Glomerular visceral epithelial cell (primary cell): ENCODE results near the gene B4GALT2.

Source experiments
- DNase-seq: peaks from one replicate; pipeline ENCODE4 v3.0.0-alpha.2; 2016; ENCODE audit errors: extremely low spot score

The B4GALT2 gene

DNA sequence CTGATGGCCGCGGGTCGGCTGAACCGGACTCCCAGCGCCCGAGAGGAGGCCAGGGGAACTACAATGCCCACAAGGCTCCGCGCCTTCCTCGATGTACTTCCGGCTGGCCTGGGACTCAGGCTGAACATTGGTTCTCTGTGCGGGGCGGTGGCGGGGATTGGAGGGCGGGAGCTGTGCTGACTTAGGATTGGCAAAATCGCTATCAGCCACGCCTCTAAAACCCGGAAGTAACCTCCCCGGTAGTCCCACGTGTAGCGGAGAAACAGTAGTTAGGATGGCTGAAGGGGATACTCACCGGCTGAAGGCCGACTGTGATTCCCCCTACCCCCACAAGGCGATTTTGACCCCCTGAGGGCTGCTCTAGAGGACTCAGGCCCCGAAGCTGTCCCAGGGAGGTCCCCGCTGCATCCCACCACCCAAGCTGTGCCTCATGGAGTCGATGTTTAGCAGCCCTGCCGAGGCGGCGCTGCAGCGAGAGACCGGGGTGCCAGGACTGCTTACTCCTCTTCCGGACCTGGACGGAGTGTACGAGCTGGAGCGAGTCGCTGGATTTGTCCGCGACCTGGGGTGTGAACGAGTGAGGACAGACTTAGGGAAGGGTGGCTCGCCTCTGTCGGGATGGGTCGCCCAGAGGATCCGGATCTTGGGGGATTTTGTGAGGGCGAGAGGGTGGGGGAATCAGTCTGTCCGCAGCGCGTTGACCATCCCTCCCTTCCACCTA, 9.1 kb upstream of the B4GALT2 start, which contains the start of gene DPH2:
Gene DPH2, plus strand, starts transcription at position 265 of the 721 bp plus-strand sequence. Its CDS starts 166 bp downstream, at position 431.
- peak; percentile 96 for DNase-seq

GRCh38 chr1:43970502-43970901, 8.5 kb upstream of the B4GALT2 start:
- DNase-seq = no peak

- DNase-seq = no peak
Observed at GRCh38 chr1:43970911-43971310, 8.1 kb upstream of the B4GALT2 start.

DNA sequence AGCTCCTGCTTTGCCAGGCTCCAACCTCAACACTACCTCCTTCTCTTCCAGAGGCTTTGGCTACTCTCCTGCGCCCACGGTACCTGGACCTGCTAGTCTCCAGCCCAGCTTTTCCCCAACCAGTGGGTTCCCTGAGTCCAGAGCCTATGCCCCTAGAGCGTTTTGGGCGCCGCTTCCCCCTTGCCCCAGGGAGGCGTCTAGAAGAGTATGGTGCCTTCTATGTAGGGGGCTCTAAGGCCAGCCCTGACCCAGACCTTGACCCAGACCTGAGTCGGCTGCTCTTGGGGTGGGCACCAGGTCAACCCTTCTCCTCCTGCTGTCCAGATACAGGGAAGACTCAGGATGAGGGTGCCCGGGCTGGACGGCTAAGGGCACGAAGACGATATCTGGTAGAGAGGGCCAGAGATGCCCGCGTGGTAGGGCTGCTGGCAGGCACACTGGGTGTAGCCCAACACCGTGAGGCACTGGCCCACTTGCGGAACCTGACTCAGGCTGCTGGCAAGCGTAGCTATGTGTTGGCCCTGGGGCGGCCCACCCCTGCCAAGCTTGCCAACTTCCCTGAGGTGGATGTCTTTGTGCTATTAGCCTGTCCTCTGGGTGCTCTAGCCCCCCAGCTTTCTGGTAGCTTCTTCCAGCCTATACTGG, 7.6 kb upstream of the B4GALT2 start:
- DNase-seq = no peak

GRCh38 chr1:43973981-43974442, 5.0 kb upstream of the B4GALT2 start:
- no peak for DNase-seq

- DNase-seq = peak; percentile 93
Observed at GRCh38 chr1:43974443-43975248, 4.4 kb upstream of the B4GALT2 start, which contains the start of gene ATP6V0B. Gene ATP6V0B (plus strand): TSS chr1:43974960. CDS start chr1:43975041, 81 bp downstream.

- no peak for DNase-seq
Observed at GRCh38 chr1:43975249-43975961, 3.6 kb upstream of the B4GALT2 start.

- DNase-seq = no peak
Observed at GRCh38 chr1:43976045-43976444, 3.0 kb upstream of the B4GALT2 start.

DNA sequence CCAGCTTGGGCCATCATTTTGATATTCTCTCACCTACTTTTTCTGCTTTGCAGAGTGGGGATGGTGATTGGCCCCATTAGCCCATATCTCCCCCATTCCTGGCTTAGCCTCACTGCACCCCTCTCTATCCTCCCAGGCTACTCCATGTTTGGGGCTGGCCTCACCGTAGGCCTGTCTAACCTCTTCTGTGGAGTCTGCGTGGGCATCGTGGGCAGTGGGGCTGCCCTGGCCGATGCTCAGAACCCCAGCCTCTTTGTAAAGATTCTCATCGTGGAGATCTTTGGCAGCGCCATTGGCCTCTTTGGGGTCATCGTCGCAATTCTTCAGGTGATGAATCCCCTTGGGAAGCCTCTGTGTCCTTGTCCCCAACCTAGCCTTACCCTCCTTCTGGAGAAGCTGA, 2.1 kb upstream of the B4GALT2 start:
- DNase-seq = no peak

DNA sequence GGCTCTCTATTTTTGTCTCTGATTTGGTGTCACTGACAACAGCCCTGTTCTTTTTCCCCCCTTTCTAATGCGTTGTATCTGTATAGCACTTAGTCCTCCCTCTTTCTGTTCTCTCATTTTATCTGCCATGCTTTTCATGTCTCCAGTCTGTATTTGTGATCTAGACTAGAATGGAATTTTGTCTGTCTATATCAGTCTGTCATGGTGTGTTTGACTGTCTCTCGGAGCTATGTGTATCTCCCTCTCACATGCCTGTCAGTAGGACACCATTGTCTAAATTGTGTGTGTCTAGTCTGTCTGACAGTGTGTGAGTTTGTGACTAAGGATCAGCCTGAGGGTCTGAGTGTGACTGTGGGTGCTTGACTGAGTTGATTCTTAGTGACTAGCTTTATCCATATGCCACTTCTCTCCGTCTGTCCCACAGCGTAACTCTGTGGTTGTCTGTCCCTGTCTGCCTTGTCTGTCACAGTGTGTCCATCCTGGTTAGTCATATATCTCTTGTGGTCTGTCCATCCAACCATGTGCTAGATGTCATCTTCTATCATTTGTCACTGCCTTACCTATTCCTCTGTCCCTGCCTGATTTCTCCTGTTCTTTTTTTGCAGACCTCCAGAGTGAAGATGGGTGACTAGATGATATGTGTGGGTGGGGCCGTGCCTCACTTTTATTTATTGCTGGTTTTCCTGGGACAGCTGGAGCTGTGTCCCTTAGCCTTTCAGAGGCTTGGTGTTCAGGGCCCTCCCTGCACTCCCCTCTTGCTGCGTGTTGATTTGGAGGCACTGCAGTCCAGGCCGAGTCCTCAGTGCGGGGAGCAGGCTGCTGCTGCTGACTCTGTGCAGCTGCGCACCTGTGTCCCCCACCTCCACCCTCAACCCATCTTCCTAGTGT, 1.4 kb upstream of the B4GALT2 start:
- DNase-seq = no peak

GRCh38 chr1:43978264-43978550, 803 bp upstream of the B4GALT2 start:
- no peak for DNase-seq

- no peak for DNase-seq
Observed at GRCh38 chr1:43979261-43979527, 184 bp downstream of the B4GALT2 start.

DNA sequence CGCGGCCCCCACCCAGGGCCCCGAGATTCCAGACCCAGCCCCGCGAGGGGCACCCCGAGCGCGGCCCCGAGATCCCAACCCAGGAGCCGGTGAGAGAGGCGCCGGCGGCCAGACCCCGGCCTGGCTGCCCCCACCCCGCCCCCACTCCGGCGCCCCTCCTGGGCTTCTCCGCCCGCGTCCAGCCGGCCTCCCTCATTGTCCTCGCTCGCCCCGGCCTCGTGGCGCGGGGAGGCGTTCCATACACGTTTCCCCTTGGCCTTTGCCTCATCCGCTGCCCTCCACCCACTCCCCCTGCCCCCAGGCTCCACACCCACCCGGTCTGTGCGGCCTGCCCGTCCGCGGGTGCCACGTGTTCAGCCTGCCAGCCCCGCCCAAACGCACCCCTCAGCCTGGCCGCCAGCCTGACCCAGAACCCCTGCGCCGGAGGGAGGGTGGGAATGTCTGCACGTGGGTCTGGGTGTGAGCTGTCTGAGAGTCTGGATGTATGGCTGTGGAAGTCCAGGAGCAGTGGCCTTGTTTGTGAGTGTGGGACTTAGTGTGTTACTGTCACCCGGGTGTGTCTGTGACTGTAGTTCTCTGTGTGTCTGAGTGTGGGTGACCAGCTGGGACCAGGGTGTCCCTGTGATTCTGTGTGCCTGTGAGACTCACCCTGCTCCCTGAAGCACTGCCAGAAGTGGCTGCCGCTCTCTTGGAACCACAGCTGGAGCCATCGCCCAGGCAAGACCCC, 681 bp downstream of the B4GALT2 start:
- peak; percentile 55 for DNase-seq

DNA sequence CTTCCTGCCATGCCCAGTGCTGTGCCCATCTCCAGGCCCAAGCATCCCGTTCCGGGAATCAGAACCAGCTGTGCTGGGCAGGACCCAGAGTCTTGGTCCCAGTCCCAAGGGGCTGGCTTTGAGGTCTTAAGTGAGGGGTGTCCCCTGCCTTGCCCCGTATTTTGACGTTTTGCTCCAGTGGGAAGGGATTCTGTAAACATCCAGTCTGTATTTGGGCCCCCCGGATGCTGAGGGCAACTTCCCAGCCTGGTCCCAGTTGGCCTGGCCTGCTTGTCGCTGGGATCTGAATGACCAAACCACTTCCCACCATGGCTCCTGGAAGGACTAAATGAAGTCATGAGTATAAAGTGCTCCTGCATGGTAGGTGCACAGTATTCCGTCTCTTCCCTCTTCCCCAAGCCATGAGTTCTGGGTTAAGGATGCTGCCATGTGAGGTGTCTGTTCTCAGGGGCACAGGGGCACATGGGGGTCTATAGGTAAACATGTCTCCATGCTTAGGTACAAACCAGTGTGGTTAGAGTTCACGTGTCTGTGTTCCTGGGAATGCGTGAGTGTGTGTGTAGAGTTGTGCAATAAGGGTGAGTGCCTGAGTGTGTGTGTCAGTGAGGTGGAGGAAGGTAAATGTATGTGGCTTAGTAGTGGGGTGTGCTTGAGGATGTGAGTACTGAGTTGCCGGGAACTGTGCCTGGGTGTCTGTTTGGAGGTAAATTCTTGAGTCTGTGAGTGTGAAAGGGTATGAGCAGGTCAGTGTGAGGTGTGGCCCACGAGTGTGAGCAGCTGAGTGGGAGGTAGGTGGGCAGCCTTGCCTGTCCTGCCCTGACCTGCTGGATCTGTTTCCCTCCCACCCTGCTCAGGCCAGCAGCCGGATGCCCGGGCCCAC, 1.5 kb downstream of the B4GALT2 start:
- DNase-seq = no peak

DNA sequence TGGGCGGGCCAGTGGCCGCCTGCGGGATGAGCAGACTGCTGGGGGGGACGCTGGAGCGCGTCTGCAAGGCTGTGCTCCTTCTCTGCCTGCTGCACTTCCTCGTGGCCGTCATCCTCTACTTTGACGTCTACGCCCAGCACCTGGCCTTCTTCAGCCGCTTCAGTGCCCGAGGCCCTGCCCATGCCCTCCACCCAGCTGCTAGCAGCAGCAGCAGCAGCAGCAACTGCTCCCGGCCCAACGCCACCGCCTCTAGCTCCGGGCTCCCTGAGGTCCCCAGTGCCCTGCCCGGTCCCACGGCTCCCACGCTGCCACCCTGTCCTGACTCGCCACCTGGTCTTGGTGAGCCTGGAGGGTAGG, 2.1 kb downstream of the B4GALT2 start:
- DNase-seq = no peak

DNA sequence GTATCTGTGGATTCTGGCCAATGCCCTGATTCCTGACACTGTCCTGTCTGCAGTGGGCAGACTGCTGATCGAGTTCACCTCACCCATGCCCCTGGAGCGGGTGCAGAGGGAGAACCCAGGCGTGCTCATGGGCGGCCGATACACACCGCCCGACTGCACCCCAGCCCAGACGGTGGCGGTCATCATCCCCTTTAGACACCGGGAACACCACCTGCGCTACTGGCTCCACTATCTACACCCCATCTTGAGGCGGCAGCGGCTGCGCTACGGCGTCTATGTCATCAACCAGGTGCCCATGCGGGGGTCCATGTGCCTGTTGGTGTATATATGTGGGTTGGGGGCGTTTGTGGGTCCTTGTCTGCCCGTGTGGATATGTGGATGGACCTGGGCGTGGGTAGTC, 2.6 kb downstream of the B4GALT2 start:
- DNase-seq = no peak

GRCh38 chr1:43982241-43982640, 3.2 kb downstream of the B4GALT2 start:
- DNase-seq = no peak

GRCh38 chr1:43982808-43983207, 3.8 kb downstream of the B4GALT2 start:
- no peak for DNase-seq

DNA sequence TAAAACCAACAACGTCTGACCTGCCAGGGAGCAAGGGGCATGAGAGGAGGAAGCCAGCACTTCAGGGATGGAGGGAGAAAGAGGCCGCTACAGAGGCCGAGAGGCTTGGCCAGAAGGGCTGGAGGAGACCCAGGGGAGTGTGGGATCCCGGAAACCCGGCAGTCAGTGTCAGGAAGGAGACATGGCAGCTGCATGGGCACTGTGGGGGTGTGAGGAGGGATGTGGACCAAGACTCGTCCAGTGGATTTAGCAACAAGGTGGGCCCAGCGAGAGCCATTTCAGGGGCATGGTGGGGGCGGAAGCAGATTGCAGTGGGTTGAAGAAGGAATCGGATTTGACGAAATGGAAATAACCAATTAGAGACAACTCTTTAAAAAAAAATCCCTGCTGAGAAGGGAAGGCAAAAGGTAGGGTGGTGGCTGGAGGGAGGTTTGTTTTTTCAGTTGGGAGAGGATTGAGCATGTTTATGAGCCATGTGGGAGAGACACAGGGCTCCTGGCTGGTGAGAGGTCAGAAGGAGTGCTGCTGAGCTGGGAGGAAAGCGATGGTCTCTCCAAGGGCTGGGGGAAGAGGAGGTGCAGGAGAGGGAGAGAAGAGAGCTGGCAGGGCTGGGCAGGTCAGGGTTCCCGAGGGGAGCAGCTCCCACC, 4.4 kb downstream of the B4GALT2 start:
- no peak for DNase-seq
